Stomach (tissue), 4 donors: ENCODE results near the gene CHRNA7.

Experiments used
- CTCF ChIP-seq, 7 experiments: fragments of 450-650 bp in 4 of 7; fragments of 200-600 bp in 3 of 7; sonication (generic) in 3 of 7; IDR thresholded peaks; one replicate each; pipeline ENCODE4 v1.5.1; 2016 to 2019; ENCODE audit warnings: antibody characterized with exemption in 7 of 7, control low read depth in 2 of 7, mild to moderate bottlenecking in 1 of 7
- POLR2A ChIP-seq, 4 donors: fragments of 450-650 bp; IDR thresholded peaks; one replicate each; pipeline ENCODE4 v1.6.1; 2016; ENCODE audit warnings: antibody characterized with exemption in 4 of 4, control low read depth in 2 of 4, mild to moderate bottlenecking in 1 of 4, moderate library complexity in 1 of 4
- POLR2AphosphoS5 ChIP-seq, 3 donors: sonication (generic); formaldehyde crosslinking; IDR thresholded peaks; one replicate each; pipeline ENCODE4 v1.6.1; 2016; ENCODE audit warnings: antibody characterized with exemption in 3 of 3

GRCh38 chr15:32106401-32107381 is 76.4 kb downstream of the CHRNA7 start:
- no peak for TF ChIP-seq CTCF (IDR thresholded peaks at IDR 0.05)
- TF ChIP-seq POLR2AphosphoS5 (IDR thresholded peaks at IDR 0.05) = no peak
- TF ChIP-seq POLR2A (IDR thresholded peaks at IDR 0.05) = no peak
